NB4 (cell line): Measurements from ENCODE around the gene CREB5.

Source experiments
- CTCF ChIP-seq: IDR thresholded peaks from one replicate; pipeline ENCODE4 v1.5.1; 2012; ENCODE audit warnings: low read depth, low read length
- POLR2A ChIP-seq: IDR thresholded peaks from 2 replicates; pipeline ENCODE4 v1.6.1; 2011; ENCODE audit warnings: mild to moderate bottlenecking; ENCODE audit not compliant: insufficient read length; ENCODE audit errors: extremely low read depth
- TF ChIP-seq, protein P1 (sequence below): IDR thresholded peaks from 2 replicates; pipeline ENCODE4 v1.6.1; 2011; ENCODE audit warnings: low read depth, low read length

DNA sequence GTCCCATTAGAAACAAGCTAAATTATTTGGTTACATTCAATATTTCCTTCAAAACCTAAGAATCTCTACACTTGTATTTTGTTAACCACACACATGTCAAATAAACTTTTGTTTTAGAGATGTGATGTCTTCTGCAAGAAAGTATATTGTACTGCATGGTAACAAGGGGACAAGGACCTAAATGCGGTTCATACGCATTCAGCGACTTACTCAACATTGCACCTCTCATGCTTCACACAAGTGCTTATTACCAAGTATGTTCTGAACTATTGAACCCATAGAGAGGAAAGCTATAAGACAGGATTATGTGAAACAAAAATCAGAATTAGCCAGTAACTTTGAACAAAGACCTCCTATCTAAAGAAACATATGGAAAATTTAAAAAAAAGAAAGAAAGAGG lies 68.3 kb downstream of the CREB5 start:
- TF ChIP-seq CTCF: no peak
- no peak for TF ChIP-seq POLR2A
- TF ChIP-seq, protein P1, sequence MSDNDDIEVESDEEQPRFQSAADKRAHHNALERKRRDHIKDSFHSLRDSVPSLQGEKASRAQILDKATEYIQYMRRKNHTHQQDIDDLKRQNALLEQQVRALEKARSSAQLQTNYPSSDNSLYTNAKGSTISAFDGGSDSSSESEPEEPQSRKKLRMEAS: no peak
